NB4 (cell line): ENCODE measurements around the gene PYDC2.
"Not testable (repeated sequence)": the region's sequence is repeated elsewhere in the genome, so short reads cannot be mapped to it uniquely, and the experiment has no call there.

Source experiments
- DNase-seq: peaks from one replicate; pipeline ENCODE4 v3.0.0; 2010; ENCODE audit warnings: low read depth
- H3K4me3 ChIP-seq: one replicate; pipeline ENCODE4 v1.5.1; 2011; ENCODE audit warnings: mild to moderate bottlenecking, low read depth, low read length, moderate library complexity
- CTCF ChIP-seq: IDR thresholded peaks from one replicate; pipeline ENCODE4 v1.5.1; 2012; ENCODE audit warnings: low read depth, low read length
- MAX ChIP-seq: IDR thresholded peaks from 2 replicates; pipeline ENCODE4 v1.6.1; 2011; ENCODE audit warnings: low read depth, low read length
- MYC ChIP-seq: IDR thresholded peaks from 2 replicates; pipeline ENCODE4 v1.6.1; 2011; ENCODE audit warnings: low read depth, low read length
- POLR2A ChIP-seq: IDR thresholded peaks from 2 replicates; pipeline ENCODE4 v1.6.1; 2011; ENCODE audit warnings: mild to moderate bottlenecking; ENCODE audit not compliant: insufficient read length; ENCODE audit errors: extremely low read depth

The PYDC2 gene

GRCh38 chr3:191473661-191474198, 12.8 kb downstream of the PYDC2 start:
- TF ChIP-seq CTCF, result no peak
- no peak for TF ChIP-seq MYC
- no peak for TF ChIP-seq MAX
- TF ChIP-seq POLR2A, result no peak
- peak; percentile 15 for DNase-seq
- no peak overlapping the region for H3K4me3 ChIP-seq

GRCh38 chr3:191476066-191476772, 15.3 kb downstream of the PYDC2 start:
- H3K4me3 ChIP-seq, result no peak overlapping the region
- no peak for DNase-seq
- TF ChIP-seq CTCF (no peak), MAX (no peak), MYC (no peak), POLR2A (no peak)

- not testable (repeated sequence) for DNase-seq
Measured at GRCh38 chr3:191483994-191484393, 23.0 kb downstream of the PYDC2 start.

GRCh38 chr3:191484461-191484860, 23.5 kb downstream of the PYDC2 start:
- TF ChIP-seq MYC, result no peak
- TF ChIP-seq CTCF, result no peak
- no peak for TF ChIP-seq POLR2A
- TF ChIP-seq MAX, result no peak
- no peak overlapping the region for H3K4me3 ChIP-seq
- DNase-seq, result no peak

More at GRCh38 chr3:191483994-191484393, 23.0 kb downstream of the PYDC2 start:
- H3K4me3 ChIP-seq, result not testable (repeated sequence)

- DNase-seq, result no peak
- TF ChIP-seq MAX, result no peak
- no peak overlapping the region for H3K4me3 ChIP-seq
Measured at GRCh38 chr3:191492601-191493000, 31.6 kb downstream of the PYDC2 start.

- no peak overlapping the region for H3K4me3 ChIP-seq
- no peak for TF ChIP-seq POLR2A
- no peak for TF ChIP-seq MYC
- no peak for TF ChIP-seq MAX
- TF ChIP-seq CTCF, result no peak
- no peak for DNase-seq
Measured at GRCh38 chr3:191493336-191493735, 32.4 kb downstream of the PYDC2 start.
